HT1080 (cell line): Measurements from ENCODE around the gene NINJ1. TPM values are rescaled to one million over a fixed set of nuclear protein-coding genes. Genes with fewer than 3 reads are reported as not detected.

ENCODE experiments used
- total RNA-seq: library from RNA; depleted of rRNA; stranded (reverse); fragments of >200 nt; shearing (Covaris generic); gene quantifications from 2 replicates; pipeline ENCODE4 v1.2.3, GENCODE V29; 2014; rRNA removed

Gene NINJ1
- total RNA-seq, 1 experiment from 2014 or later = 31.5 TPM

Other genes starting within 250 kb of the NINJ1 start
- gene FGD3, start 186.7 kb downstream of the NINJ1 start, total RNA-seq = 0.06 TPM in 1 of 2 replicates, not detected in the other
- gene SUSD3, start 75.5 kb downstream of the NINJ1 start, total RNA-seq = not detected in 2 replicates
- 139 and 158 TPM in 2 replicates for gene CARD19, start 38.0 kb downstream of the NINJ1 start, total RNA-seq
- not detected in 2 replicates for gene WNK2, start 49.9 kb upstream of the NINJ1 start, total RNA-seq